T-helper 2 cell treated with Interferon-gamma antibody and Interleukin-4, amounts not matched to agents 5 μg/mL and 100 μg/mL, for 36 hours (primary cell): ENCODE data around the gene RP9.

ENCODE experiments used
- DNase-seq: peaks from one replicate; pipeline ENCODE4 v3.0.0; 2021; ENCODE audit warnings: low spot score
- H3K27ac Mint-ChIP-seq: one replicate; pipeline ENCODE4 v1.8.0; 2021; ENCODE audit warnings: mild to moderate bottlenecking, mixed read lengths
- H3K27me3 Mint-ChIP-seq: one replicate; pipeline ENCODE4 v1.8.0; 2021; ENCODE audit warnings: low read depth, mixed read lengths
- H3K36me3 Mint-ChIP-seq: one replicate; pipeline ENCODE4 v1.8.0; 2021; ENCODE audit warnings: low read depth, mixed read lengths
- H3K4me1 Mint-ChIP-seq: one replicate; pipeline ENCODE4 v1.8.0; 2021; ENCODE audit warnings: low read depth, mixed read lengths
- H3K4me3 Mint-ChIP-seq: one replicate; pipeline ENCODE4 v1.8.0; 2022; ENCODE audit warnings: mild to moderate bottlenecking, moderate library complexity, mixed read lengths
- H3K9me3 Mint-ChIP-seq: one replicate; pipeline ENCODE4 v1.8.0; 2021; ENCODE audit warnings: mixed read lengths

RP9 gene

GRCh38 chr7:33109005-33109757, at the start of gene RP9:
TSS of gene RP9 (minus strand) at chr7:33109404. CDS start at chr7:33109372, 32 bp downstream.
- H3K27me3 Mint-ChIP-seq = peaks cover 23% of the 10 kb centered on the region
- H3K4me1 Mint-ChIP-seq = peaks cover 28% of the 10 kb centered on the region
- peak within 1 kb of the TSS; percentile 76 for H3K27ac Mint-ChIP-seq
- peak; percentile 79 for DNase-seq
- no peaks in the 10 kb centered on the region for H3K36me3 Mint-ChIP-seq
- H3K4me3 Mint-ChIP-seq = peak within 1 kb of the TSS; percentile 91
- H3K9me3 Mint-ChIP-seq = no peaks in the 10 kb centered on the region

- no peak for DNase-seq
- no peaks in the 10 kb centered on the region for H3K9me3 Mint-ChIP-seq
- H3K27me3 Mint-ChIP-seq = no peaks in the 10 kb centered on the region
- no peak overlapping the region for H3K4me3 Mint-ChIP-seq
- H3K36me3 Mint-ChIP-seq = no peaks in the 10 kb centered on the region
- peaks cover 4% of the 10 kb centered on the region for H3K4me1 Mint-ChIP-seq
- H3K27ac Mint-ChIP-seq = no peak overlapping the region
Measured at GRCh38 chr7:33157781-33158180, 48.6 kb upstream of the RP9 start.

- H3K27me3 Mint-ChIP-seq = no peaks in the 10 kb centered on the region
- DNase-seq = no peak
- H3K9me3 Mint-ChIP-seq = no peaks in the 10 kb centered on the region
- H3K4me3 Mint-ChIP-seq = no peak overlapping the region
- no peaks in the 10 kb centered on the region for H3K36me3 Mint-ChIP-seq
- H3K27ac Mint-ChIP-seq = no peak overlapping the region
- H3K4me1 Mint-ChIP-seq = peaks cover 4% of the 10 kb centered on the region
Measured at GRCh38 chr7:33157311-33157710, 48.1 kb upstream of the RP9 start.

GRCh38 chr7:33156441-33156840, 47.2 kb upstream of the RP9 start:
- DNase-seq = no peak
- H3K36me3 Mint-ChIP-seq = no peaks in the 10 kb centered on the region
- H3K9me3 Mint-ChIP-seq = no peaks in the 10 kb centered on the region
- no peaks in the 10 kb centered on the region for H3K27me3 Mint-ChIP-seq
- no peak overlapping the region for H3K27ac Mint-ChIP-seq
- peaks cover 4% of the 10 kb centered on the region for H3K4me1 Mint-ChIP-seq
- H3K4me3 Mint-ChIP-seq = no peak overlapping the region

- Mint-ChIP-seq H3K36me3 (no peaks in the 10 kb centered on the region), H3K4me1 (peaks cover 4% of the 10 kb centered on the region), H3K4me3 (no peak overlapping the region), H3K27ac (no peak overlapping the region), H3K9me3 (no peaks in the 10 kb centered on the region), H3K27me3 (no peaks in the 10 kb centered on the region)
- no peak for DNase-seq
Measured at GRCh38 chr7:33155811-33156210, 46.6 kb upstream of the RP9 start.

GRCh38 chr7:33152087-33152486, 42.9 kb upstream of the RP9 start:
- H3K36me3 Mint-ChIP-seq = no peaks in the 10 kb centered on the region

GRCh38 chr7:33145156-33145555, 36.0 kb upstream of the RP9 start:
- H3K27ac Mint-ChIP-seq = no peak overlapping the region
- H3K36me3 Mint-ChIP-seq = no peaks in the 10 kb centered on the region

More at GRCh38 chr7:33152087-33152486, 42.9 kb upstream of the RP9 start:
- Mint-ChIP-seq H3K9me3 (no peaks in the 10 kb centered on the region), H3K27ac (no peak overlapping the region), H3K4me1 (peaks cover 2% of the 10 kb centered on the region), H3K27me3 (no peaks in the 10 kb centered on the region), H3K4me3 (no peak overlapping the region)
- no peak for DNase-seq

GRCh38 chr7:33143996-33144718, 35.0 kb upstream of the RP9 start:
- Mint-ChIP-seq H3K27ac (no peak overlapping the region), H3K4me1 (peaks cover 4% of the 10 kb centered on the region), H3K9me3 (peaks cover 4% of the 10 kb centered on the region), H3K27me3 (no peaks in the 10 kb centered on the region), H3K36me3 (no peaks in the 10 kb centered on the region), H3K4me3 (no peak overlapping the region)
- no peak for DNase-seq

More at GRCh38 chr7:33145156-33145555, 36.0 kb upstream of the RP9 start:
- no peak overlapping the region for H3K4me3 Mint-ChIP-seq
- peaks cover 4% of the 10 kb centered on the region for H3K4me1 Mint-ChIP-seq
- no peaks in the 10 kb centered on the region for H3K27me3 Mint-ChIP-seq
- H3K9me3 Mint-ChIP-seq = peaks cover 4% of the 10 kb centered on the region
- no peak for DNase-seq

GRCh38 chr7:33142585-33142984, 33.4 kb upstream of the RP9 start:
- H3K4me3 Mint-ChIP-seq = no peak overlapping the region

GRCh38 chr7:33137103-33137502, 27.9 kb upstream of the RP9 start:
- Mint-ChIP-seq H3K27me3 (no peaks in the 10 kb centered on the region), H3K27ac (no peak overlapping the region), H3K4me1 (no peaks in the 10 kb centered on the region), H3K9me3 (peaks cover 8% of the 10 kb centered on the region), H3K36me3 (no peaks in the 10 kb centered on the region), H3K4me3 (no peak overlapping the region)
- no peak for DNase-seq

More at GRCh38 chr7:33142585-33142984, 33.4 kb upstream of the RP9 start:
- no peaks in the 10 kb centered on the region for H3K27me3 Mint-ChIP-seq
- no peaks in the 10 kb centered on the region for H3K36me3 Mint-ChIP-seq
- H3K9me3 Mint-ChIP-seq = peaks cover 4% of the 10 kb centered on the region
- H3K4me1 Mint-ChIP-seq = peaks cover 4% of the 10 kb centered on the region
- no peak for DNase-seq
- no peak overlapping the region for H3K27ac Mint-ChIP-seq

GRCh38 chr7:33130184-33130583, 21.0 kb upstream of the RP9 start:
- no peak for DNase-seq
- H3K27me3 Mint-ChIP-seq = peaks cover 4% of the 10 kb centered on the region
- H3K4me3 Mint-ChIP-seq = peak overlapping the region; percentile 98
- peaks cover 17% of the 10 kb centered on the region for H3K4me1 Mint-ChIP-seq
- H3K36me3 Mint-ChIP-seq = no peaks in the 10 kb centered on the region
- H3K27ac Mint-ChIP-seq = peak overlapping the region; percentile 85
- peaks cover under 1% of the 10 kb centered on the region for H3K9me3 Mint-ChIP-seq

- H3K9me3 Mint-ChIP-seq = no peaks in the 10 kb centered on the region
- no peaks in the 10 kb centered on the region for H3K36me3 Mint-ChIP-seq
- DNase-seq = no peak
- peaks cover 4% of the 10 kb centered on the region for H3K27me3 Mint-ChIP-seq
- peak overlapping the region; percentile 85 for H3K27ac Mint-ChIP-seq
- peak overlapping the region; percentile 98 for H3K4me3 Mint-ChIP-seq
- H3K4me1 Mint-ChIP-seq = peaks cover 17% of the 10 kb centered on the region
Measured at GRCh38 chr7:33129806-33130153, 20.6 kb upstream of the RP9 start.

GRCh38 chr7:33128990-33129805, 20.0 kb upstream of the RP9 start, which contains the start of gene BBS9:
TSS of gene BBS9 (plus strand) at chr7:33129564. CDS start at chr7:33146253, 16,689 bp downstream.
- Mint-ChIP-seq H3K4me3 (peak within 1 kb of the TSS; percentile 98), H3K36me3 (no peaks in the 10 kb centered on the region), H3K4me1 (peaks cover 17% of the 10 kb centered on the region), H3K27ac (peak within 1 kb of the TSS; percentile 85), H3K9me3 (no peaks in the 10 kb centered on the region), H3K27me3 (peaks cover 4% of the 10 kb centered on the region)
- peak; percentile 90 for DNase-seq

- Mint-ChIP-seq H3K36me3 (no peaks in the 10 kb centered on the region), H3K4me3 (peak overlapping the region; percentile 98), H3K9me3 (no peaks in the 10 kb centered on the region), H3K27ac (peak overlapping the region; percentile 85), H3K4me1 (peaks cover 17% of the 10 kb centered on the region), H3K27me3 (peaks cover 4% of the 10 kb centered on the region)
- DNase-seq = no peak
Measured at GRCh38 chr7:33128631-33128989, 19.4 kb upstream of the RP9 start.
